ENCODE results near the gene GALP. TPM values are rescaled to one million over a fixed set of nuclear protein-coding genes. Genes with fewer than 3 reads are reported as not detected.
"Not testable (repeated sequence)": the region's sequence is repeated elsewhere in the genome, so short reads cannot be mapped to it uniquely, and the experiment has no call there.

GALP gene
- polyA plus RNA-seq (ENCODE audit: insufficient read length in 4 of 4), result not detected

DNA sequence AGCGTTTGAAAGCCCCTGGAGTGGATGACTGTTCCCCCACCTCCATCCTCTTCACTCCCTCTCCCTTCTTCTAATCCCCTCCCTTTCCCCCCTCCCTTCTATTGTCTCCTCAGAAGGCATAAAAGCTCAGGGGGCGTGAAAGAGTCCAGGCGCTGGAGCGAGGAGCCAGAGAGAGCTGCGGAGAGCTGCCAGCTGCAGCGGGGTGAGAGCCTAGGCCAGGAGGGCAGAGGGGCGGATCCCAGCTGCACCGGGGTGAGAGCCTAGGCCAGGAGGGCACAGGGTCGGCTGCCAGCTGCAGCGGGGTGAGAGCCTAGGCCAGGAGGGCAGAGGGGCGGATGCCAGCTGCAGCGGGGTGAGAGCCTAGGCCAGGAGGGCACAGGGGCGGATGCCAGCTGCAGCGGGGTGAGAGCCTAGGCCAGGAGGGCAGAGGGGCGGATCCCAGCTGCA, at the start of gene GALP:
Gene GALP (plus strand): TSS at position 148 of the 447 bp plus-strand sequence. CDS start 1,101 bp downstream, outside the sequence.
- DNase-seq (ENCODE audit: low read depth in 4 of 4, low spot score in 2 of 4), result not testable (repeated sequence)

DNA sequence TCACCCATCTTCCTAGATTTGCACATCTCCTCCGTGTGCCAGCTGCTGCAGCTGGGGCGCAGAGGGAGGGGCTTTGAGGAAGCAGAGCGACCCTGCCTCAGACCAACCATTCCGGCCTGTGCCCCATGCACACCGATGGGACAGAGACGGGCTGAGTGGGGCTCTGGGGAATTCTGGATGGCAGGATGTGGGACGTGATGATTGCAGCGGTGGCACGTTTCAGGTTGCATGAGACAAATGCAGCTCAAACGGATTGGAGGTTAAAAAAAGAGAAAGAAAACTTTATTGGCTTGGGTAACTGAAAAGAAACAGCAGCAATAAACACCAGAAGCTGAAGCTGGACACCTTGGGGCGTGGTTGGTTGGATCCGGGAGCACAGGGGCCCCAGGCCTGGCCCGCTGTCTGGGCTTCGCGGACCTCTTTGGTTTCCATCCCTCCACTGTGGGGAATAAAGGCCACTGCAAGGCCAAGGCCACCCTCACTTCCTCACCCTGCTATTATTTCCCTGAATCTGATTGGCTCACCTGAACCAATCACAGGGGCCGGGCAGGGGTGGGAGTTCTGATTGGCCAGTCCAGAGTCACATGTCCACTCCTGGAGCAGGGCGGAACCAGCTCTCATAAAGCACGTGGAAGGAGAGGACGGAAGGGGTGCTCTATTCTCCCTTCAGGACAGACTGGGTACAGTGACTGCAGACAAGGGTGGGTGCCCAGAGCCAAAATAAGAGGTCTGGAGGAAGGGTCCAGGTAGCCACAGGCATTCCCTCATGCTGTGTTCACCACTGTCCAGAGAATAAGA, 48.6 kb upstream of the GALP start:
- no peak for DNase-seq (ENCODE audit: low read depth in 4 of 4, low spot score in 2 of 4)

DNA sequence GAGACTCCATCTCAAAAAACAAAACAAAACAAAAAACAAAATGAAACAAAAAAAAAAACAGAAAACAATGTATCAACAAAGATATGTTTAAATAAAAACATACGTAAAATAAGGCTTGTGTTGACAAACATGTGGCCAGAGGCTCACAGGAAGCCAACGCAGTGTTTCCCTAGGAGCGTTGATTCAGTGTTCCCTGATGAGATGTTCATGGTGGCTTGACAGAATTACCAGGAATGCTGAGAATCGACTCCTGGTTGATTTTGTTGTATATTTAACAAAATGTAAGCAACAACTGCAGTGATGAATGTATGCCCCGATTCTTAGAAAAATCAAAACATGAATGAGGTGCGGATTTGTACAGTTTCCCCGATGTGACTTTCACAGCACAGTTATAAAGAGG, 45.8 kb upstream of the GALP start:
- no peak for DNase-seq (ENCODE audit: low read depth in 4 of 4, low spot score in 2 of 4)

DNA sequence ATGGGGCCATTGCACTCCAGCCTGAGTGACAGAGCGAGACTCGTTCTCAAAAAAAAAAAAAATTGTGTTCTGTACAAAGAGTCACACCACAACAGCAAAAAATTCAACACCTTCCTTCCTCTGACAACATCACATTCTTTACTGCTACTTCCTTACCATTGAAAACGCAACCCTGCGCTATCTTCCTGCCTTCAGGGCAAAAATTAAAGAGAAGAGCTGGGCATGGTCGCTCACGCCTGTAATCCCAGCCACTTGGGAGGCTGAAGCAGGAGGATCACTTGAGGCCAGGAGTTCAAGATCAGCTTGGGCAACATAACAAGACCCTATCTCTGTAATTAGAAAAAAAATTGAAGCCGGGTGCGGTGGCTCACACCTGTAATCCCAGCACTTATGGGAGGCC, 44.2 kb upstream of the GALP start:
- no peak for DNase-seq (ENCODE audit: low read depth in 4 of 4, low spot score in 2 of 4)

DNA sequence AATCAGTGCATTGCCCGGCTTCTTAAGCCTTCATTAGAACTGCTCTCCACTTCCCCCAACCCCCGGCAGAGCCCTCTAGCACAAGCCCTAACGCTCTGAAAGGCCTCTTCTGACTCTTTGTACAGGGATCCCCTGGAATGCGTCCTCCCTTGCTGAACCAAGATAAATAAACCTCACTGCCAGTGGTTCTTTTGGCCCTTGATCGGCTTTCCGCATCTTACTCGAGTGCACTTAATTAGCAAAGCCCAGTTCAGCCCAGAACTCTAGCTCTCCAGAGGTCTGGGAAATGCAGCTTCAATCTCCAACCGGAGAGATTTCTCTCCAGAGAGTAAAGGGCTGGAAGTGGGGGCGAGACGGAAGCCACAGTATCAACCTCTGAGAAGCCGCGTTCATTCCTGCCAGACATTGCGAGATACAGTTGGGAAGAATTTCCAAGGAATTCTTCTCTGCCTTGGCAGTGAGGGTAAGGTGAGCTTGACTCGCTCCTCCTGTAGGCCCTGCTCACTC, 43.4 kb upstream of the GALP start:
- no peak for DNase-seq (ENCODE audit: low read depth in 4 of 4, low spot score in 2 of 4)

- DNase-seq (ENCODE audit: low read depth in 4 of 4, low spot score in 2 of 4), result no peak
These were observed 41.8 kb upstream of the GALP start for GRCh38 chr19:56133858-56134653.

DNA sequence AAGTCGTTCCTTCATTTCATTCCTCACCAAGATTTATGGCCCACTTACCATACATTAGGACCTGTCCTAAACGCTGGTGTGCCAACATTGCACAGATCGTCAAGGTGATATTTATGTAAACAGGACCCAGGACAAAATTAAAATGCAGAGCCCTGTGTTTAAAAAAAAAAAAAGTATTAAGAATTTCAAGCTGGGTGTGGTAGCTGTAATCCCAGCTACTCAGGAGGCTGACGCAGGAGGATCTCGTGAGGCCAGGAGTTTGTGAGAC, 41.2 kb upstream of the GALP start:
- no peak for DNase-seq (ENCODE audit: low read depth in 4 of 4, low spot score in 2 of 4)

GRCh38 chr19:56136362-56136761, 39.4 kb upstream of the GALP start:
- DNase-seq (ENCODE audit: low read depth in 4 of 4, low spot score in 2 of 4), result no peak

GRCh38 chr19:56137405-56137804, 38.4 kb upstream of the GALP start:
- DNase-seq (ENCODE audit: low read depth in 4 of 4, low spot score in 2 of 4), result no peak

DNA sequence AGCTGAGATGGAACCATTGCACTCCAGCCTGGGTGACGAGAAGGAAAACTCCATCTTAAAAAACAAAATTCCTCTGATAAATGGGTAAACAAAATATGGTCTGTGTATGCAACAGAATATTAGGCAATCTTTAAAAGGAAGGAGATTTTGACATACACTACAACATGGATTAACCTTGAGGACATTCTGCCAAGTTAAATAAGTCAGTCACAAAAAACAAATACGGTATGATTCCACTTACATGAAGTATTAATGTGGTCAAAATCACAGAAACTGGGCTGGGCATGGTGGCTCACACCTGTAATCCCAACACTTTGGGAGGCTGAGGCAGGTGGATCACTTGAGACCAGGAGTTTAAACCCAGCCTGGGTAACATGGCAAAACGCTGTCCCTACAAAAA, 37.7 kb upstream of the GALP start:
- DNase-seq (ENCODE audit: low read depth in 4 of 4, low spot score in 2 of 4), result no peak

- no peak for DNase-seq (ENCODE audit: low read depth in 4 of 4, low spot score in 2 of 4)
These were observed 35.8 kb upstream of the GALP start for GRCh38 chr19:56139847-56140582.

- peak; percentile 99 for DNase-seq (ENCODE audit: low read depth in 4 of 4, low spot score in 2 of 4)
These were observed 35.0 kb upstream of the GALP start, which contains the start of gene ZNF444 for GRCh38 chr19:56140583-56141416. Gene ZNF444 (plus strand): TSS chr19:56141287. CDS start chr19:56146912, 5,625 bp downstream.

DNA sequence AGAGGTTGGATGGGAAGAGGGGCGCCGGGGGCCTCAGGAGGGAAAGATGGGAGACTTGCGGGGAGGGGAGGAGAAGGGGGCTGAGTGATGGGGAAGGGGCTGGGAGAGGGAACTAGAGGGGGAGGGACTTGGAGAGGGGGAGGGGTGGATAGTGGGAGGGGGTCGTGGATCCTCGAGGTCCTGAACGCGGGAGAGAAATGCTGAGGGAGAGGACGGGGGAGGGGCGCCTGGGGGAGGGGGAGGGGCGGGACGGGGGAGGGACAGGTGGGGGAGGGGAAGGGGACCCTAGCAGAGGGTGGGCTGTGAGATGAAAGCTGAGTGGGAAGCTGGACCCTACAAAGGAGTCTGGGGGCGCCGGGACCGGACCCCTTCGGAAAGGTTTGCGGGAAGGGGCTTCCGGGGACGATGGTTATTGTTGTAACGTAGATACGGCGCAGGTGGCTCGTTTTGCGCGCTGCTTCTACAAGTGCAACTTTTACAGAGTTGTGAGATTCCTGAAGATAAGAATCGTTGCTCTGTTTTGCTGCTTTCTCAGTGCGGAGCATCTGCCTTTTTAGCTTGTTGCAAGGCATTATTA, 34.3 kb upstream of the GALP start:
- DNase-seq (ENCODE audit: low read depth in 4 of 4, low spot score in 2 of 4), result no peak

GRCh38 chr19:56142087-56142787, 33.6 kb upstream of the GALP start:
- no peak for DNase-seq (ENCODE audit: low read depth in 4 of 4, low spot score in 2 of 4)

DNA sequence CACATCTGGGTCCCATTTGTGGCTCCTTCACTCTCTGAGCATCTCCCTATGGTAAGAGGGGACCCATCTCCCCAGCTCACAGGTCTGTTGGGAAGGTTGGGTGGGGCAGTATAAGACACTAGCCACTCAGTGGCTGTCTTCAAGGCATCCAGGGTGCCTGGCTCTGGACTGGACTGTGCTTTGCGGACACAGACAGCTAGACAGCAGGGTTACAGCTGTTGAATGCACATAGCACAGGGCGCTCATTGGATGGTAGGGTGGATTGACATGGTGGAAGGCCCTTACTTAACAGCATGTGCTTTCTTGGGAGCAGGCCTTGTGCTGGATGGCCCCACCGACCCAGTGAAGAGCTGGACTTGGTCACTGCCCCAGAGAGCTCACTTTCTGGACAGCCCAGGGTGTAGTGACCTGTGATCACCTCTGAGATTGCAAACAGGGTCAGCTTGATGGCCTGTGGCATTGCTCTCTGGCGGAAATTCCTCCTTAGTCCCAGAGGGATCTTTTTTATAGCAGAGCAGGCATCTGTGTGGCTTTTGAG, 32.8 kb upstream of the GALP start:
- DNase-seq (ENCODE audit: low read depth in 4 of 4, low spot score in 2 of 4), result no peak

GRCh38 chr19:56144376-56144775, 31.4 kb upstream of the GALP start:
- DNase-seq (ENCODE audit: low read depth in 4 of 4, low spot score in 2 of 4), result no peak

DNA sequence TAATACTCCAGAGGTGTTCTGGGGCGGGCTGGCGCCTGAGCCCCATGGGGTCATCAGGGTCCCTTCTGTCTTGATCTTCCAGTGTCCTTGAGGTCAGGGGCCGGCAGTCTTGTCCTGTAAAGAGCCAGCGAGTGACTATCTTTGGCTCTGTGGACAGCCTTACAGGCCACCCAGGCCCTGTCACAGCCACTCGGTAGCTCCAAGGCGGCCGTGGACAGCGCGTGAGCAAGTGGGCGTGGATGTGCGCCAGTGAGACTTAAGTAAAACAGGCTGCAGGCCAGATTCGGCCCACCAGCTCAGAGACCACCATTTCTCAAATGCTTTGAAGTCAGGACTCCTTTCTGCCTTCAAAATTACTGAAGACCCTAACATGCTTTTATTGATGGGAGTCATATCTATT, 31.0 kb upstream of the GALP start:
- no peak for DNase-seq (ENCODE audit: low read depth in 4 of 4, low spot score in 2 of 4)

GRCh38 chr19:56145698-56146097, 30.1 kb upstream of the GALP start:
- no peak for DNase-seq (ENCODE audit: low read depth in 4 of 4, low spot score in 2 of 4)

- DNase-seq (ENCODE audit: low read depth in 4 of 4, low spot score in 2 of 4), result no peak
These were observed 28.9 kb upstream of the GALP start for GRCh38 chr19:56146904-56147303.
